CD4-positive, alpha-beta T cell treated with Interleukin-2 at 100 ng/mL for 4 hours (primary cell): ENCODE measurements around the gene ITGB1BP1.

Source experiments
- DNase-seq: peaks from one replicate; pipeline ENCODE4 v3.0.0-alpha.2; 2020; ENCODE audit warnings: low spot score

The ITGB1BP1 gene, protein sequence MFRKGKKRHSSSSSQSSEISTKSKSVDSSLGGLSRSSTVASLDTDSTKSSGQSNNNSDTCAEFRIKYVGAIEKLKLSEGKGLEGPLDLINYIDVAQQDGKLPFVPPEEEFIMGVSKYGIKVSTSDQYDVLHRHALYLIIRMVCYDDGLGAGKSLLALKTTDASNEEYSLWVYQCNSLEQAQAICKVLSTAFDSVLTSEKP

DNA sequence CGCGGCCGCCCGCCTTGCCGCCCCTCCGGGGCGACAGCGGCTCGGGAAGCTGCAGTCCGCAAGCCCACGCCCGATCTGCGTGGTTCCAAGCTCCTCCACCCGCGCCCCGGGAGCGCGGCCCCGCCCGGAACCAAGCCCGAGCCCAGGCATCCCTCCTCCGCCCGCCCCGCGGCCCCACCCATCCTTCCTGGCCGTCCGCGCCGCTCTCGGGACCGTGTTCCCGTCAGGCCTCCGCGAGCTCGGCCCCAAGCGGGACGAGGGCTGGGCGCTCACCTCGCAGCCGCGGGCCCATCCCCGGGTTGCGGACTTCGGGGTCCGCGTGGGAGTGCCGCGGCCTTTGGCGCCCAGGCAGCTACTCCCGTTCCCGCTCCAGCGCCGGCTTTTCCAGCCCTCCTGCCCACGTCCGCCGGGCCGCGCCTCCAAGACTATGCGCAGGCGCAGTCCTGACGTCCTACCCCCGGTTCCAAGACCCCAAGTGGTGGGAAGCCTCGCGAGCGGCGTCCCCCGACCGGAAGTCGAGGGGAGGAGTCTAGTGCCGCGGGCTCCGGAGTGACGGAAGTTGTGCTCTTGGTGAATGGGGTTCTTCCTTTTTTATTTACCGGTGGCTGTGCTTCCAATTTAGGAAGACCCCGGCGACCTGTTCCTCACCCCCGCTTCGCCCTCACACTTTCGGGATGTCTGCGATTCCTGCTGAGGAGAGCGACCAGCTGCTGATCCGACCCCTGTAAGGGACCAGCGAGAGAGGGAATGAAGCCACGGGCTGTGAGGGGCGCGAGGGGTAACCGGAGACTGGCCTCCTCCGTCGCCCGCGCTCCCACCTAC is at the start of gene ITGB1BP1, which contains the start of gene CPSF3:
Gene ITGB1BP1, minus strand, starts transcription at position 429 of the 822 bp plus-strand sequence. CDS start 4,831 bp downstream, outside the sequence.
Gene CPSF3, plus strand, starts transcription at position 555 of the 822 bp plus-strand sequence. Its CDS starts 120 bp downstream, at position 675.
- peak; percentile 98 for DNase-seq

GRCh38 chr2:9472511-9472910 is 49.2 kb upstream of the ITGB1BP1 start:
- DNase-seq = no peak

DNA sequence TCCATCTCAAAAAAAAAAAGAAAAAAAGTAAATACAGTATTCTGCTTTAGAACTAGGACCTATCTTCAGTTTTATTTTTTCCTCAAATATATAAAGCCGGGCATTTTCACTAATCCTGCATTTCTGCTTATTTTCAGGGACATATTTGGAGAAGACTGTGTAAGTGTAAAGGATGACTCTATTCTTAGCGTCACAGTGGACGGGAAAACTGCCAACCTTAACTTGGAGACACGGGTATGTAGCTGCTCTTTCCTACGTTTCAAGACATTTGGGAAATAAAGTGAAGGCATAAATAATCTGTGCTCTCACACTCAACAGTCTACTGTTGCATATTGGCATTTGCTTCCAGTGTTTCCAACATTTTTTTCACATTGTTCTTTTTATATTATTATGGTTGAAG is 47.9 kb upstream of the ITGB1BP1 start:
- no peak for DNase-seq

GRCh38 chr2:9467687-9468086 is 44.4 kb upstream of the ITGB1BP1 start:
- no peak for DNase-seq

GRCh38 chr2:9466147-9466683 is 42.9 kb upstream of the ITGB1BP1 start:
- no peak for DNase-seq

GRCh38 chr2:9465170-9465569 is 41.8 kb upstream of the ITGB1BP1 start:
- no peak for DNase-seq

DNA sequence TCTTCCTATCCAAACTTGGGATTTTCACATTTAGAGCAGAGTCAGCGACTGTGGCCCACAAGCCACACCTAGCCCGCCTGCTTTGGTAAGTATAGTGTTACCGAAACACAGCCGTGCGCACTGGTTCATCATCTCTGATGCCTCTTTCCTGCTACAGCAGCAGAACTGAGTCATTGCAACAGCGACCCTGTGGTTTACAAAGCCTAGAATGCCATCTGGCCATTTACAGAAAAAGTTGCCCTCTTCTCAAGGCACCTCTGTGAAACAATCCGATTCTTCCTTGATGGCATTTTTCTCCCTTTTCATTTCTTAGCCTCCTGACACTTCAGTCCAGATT is 40.3 kb upstream of the ITGB1BP1 start:
- DNase-seq = peak; percentile 23

DNA sequence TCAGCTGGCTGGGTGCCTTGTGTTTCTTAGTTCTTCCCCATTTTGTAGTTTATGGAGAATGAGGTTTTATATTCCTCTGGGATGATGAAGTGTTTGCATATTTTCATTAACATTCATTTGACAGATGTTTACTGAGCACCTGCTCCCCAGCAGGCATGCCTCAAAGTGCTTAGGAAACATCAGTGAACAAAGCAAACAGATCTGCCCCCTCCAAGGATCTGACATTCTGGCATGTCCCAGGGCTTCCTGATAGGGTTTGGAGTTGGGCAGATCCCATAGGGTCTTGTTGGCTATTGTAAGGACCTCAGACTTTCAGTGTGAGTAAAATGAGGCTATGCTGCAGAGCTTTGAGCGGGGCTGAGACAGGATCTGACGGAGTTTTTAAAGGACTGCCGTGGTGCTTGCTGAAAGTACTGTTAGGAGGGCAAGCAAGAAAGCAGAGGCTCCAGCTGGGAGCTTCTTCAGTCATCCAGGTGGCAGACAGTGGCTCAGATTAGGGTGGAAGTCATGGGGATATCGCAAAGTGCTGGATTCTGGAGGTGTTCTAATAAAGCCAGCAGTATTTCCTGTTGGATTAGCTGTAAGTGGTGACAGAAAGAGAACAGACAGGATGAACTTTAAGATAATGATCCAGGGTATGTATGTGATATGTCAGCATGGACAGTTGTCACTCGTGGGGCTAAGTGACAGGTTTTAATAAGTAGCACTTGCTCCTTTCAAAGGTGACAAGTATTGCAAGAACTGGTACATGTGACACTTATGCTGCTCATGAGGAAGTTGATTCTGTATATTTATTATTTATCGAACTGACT is 39.8 kb upstream of the ITGB1BP1 start:
- no peak for DNase-seq

DNA sequence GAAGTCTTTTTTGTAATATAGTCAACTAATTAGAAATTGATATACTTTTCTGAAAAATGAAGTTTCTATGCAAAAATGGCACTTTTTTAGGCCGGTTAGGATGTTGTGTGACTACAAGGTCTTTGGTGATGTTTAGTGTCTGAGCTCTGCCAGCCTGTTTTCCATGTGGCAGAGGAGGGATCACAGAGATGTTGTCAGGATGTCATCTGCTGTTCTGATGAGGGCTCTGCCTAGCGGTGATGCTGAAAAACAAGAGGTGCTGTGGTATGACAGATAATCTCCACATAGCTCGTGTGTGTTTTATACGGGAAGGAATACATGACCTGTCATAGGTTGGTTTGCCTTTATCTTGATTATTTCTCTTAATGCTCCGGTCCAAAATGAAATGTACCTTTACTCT is 39.0 kb upstream of the ITGB1BP1 start:
- DNase-seq = no peak

DNA sequence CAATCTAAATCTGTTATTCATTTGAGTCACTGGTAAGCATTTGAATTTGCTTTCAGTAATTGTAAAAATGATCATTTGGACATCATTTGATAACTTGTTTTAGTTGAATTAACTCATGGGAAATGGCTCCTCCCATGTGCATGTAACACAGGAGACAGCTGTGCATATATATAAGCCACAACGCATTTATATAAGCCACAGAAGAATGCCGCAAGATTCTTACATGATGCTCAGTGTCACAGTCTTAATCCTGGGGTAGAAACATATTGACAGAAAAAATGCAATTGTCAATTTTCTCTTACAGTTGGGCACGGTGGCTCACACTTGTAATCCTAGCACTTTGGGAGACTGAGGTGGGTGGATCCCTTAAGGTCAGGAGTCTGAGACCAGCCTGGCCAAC is 37.8 kb upstream of the ITGB1BP1 start:
- no peak for DNase-seq

DNA sequence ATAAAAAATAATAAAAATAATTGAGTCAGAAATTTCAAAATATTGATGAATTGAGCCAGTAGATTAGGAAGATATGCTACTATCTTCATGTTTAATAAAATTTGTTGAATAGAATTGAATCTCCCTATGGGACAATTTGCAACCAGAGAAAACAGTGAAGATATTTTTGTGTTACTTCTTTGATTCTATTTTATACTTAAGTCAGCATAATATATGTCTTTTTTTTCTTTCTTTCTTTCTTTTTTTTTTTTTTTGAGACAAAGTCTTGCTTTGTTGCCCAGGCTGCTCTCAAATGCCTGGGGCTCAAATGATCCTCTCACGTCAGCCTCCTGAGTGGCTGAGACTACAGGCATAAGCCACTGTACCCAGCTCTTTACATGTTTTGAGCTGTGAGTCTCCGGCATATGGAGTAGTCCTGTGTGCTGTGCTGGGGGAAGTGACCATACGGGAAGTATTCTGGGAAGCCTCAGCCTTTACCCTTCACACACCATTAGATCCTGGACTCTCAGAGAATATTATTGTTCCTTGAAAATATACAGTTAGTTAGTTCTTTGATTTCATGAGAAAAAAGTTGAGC is 37.2 kb upstream of the ITGB1BP1 start:
- DNase-seq = no peak

- no peak for DNase-seq
These were observed 27.9 kb upstream of the ITGB1BP1 start for GRCh38 chr2:9451231-9451630.

- peak; percentile 12 for DNase-seq
These were observed 21.8 kb upstream of the ITGB1BP1 start for GRCh38 chr2:9445089-9445488.

DNA sequence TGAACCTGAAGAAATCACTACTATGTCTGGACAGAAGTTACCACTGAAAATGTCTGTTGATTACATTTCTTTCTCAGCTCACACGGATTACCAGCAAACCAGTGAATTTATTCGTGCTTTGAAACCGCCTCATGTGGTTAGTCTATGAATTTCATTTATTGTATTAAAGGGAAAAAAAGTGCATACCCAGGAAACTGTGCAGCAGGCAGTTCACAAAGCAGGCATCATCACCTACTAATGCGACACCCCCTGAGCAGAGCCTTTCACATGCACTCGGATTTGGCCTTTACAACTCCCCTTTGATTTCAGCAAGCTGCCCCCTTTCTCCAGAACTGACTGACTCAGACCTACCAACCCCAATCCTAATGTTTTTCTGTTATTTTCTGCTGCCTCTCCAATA is 20.2 kb upstream of the ITGB1BP1 start:
- DNase-seq = no peak

DNA sequence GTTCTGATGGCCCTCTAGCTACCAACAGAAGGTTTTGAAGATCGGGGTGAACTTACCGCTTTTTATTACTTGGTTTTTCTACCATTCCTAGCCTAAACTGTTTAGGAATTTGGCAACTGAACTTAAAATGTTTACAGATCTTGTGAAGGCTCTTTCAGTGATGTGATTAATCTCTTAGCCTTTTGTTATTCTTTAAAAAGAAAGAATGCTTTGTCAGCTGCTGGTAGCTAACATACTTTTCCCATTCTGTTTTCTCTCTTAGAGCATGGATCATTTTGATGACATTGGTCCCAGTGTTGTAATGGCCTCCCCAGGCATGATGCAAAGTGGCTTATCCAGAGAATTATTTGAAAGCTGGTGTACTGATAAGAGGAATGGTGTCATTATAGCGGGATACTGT is 18.2 kb upstream of the ITGB1BP1 start:
- no peak for DNase-seq

- DNase-seq = no peak
These were observed 16.9 kb upstream of the ITGB1BP1 start for GRCh38 chr2:9440058-9440727.

DNA sequence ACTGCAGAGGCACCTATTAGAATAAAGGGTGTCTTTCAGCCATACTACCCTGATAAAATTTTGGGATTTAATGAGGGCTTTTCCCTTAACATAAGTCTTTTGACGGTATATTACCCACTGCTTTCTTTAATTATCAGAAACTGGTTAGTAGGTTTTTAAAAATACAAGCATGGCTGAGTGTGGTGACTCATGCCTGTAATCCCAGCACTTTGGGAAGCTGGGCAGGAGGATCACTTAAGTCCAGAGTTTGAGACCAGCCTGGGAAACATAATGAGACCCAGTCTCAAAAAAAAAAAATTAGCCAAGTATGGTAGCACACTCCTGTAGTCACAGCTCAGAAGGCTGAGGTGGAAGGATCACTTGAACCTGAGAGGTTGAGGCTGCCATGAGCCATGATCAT is 16.2 kb upstream of the ITGB1BP1 start:
- no peak for DNase-seq

DNA sequence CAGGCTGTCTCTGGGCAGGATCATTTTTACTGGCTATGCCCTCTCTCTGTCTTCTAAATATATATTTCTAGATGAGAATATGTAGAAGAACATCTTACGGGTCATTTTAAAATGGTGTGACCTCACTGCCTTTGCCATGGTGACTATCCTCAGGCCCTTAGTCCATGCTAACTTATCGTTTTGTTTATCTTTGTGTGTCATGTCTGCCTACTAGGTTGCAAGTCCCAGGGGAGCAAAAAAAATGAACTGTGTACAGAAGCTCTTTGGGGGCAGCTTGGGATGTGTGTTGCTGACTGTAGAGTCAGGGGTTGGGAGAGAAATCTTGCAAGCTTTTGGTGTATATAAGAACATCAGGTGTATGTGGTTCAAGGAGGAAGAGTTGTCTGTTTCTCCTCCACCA is 11.2 kb upstream of the ITGB1BP1 start:
- DNase-seq = no peak

- no peak for DNase-seq
These were observed 7.3 kb upstream of the ITGB1BP1 start for GRCh38 chr2:9430316-9431293.

GRCh38 chr2:9428965-9429577 is 5.7 kb upstream of the ITGB1BP1 start:
- DNase-seq = no peak
